Measurements from ENCODE around the gene APBA1.

DNA sequence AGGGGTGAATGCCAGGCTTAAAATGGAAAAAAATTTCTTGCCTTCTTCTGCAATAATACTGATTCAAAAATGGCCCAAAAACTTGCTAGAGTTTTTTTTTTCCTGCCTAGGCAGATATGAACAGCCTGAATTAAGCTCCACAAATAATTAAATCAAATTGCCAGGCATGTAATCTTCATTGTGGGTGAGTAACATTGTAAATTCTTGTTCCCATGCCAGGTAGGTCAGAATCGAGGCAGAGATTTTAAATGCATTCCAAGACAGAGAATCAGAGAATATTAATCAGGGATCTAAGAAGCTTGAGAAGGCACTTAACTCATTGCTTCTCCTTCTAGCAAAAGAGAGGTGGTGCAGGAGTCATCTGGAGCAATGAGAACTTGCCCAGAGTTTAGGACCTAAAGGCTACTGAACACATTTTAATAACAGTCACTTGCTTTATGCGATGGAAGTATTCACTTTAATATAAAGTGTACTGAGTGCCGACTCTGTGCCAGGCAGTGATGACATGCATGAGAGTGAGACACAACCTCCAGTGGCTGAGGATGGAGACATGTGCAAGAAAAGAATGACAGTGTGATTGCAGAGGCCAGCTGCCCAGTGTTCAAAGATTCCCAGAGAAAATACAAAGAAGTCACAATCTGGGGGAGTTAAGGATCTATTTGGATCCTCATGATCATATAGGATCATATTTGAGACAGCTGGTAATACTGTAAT lies 102.3 kb downstream of the APBA1 start:
- TF ChIP-seq CTCF (IDR thresholded peaks at IDR 0.05) = no peak
- no peak for TF ChIP-seq POLR2A (IDR thresholded peaks at IDR 0.05)

Measured in heart left ventricle (tissue), 13 donors.